ENCODE results near the gene TRPV5. TPM values are rescaled to one million over a fixed set of nuclear protein-coding genes. Genes with fewer than 3 reads are reported as not detected.

The TRPV5 gene
- total RNA-seq, 6 experiments from 2014 or later: not detected

DNA sequence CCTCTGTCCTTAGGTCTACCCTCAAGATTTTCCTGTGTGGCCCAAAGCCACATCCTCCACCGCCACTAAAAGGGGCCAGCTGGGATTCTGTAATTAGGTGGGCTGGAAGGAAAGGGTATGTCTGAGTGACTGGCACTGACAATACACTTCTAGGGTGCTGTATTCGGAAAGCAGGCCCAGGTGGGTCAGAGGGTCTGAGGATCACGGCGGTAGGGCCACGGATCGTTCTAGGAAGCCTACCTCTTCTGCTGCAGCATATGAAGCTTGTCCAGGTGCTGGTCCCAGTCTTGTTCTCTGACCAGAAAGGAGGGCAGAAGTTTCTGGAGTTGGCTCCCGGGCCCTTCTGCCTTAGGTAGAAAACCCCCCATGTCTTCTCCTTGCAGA is 462 bp downstream of the TRPV5 start:
- Mint-ChIP-seq H3K36me3 (ENCODE audit: low read depth) (no peaks in the 10 kb centered on the region), H3K4me3 (no peak overlapping the region), H3K4me1 (ENCODE audit: low read depth) (no peaks in the 10 kb centered on the region), H3K27ac (no peak overlapping the region), H3K27me3 (ENCODE audit: insufficient read depth) (peaks cover 18% of the 10 kb centered on the region), H3K9me3 (peaks cover 4% of the 10 kb centered on the region; the same call in 1 of the 2 replicates)
- TF ChIP-seq, protein P1, sequence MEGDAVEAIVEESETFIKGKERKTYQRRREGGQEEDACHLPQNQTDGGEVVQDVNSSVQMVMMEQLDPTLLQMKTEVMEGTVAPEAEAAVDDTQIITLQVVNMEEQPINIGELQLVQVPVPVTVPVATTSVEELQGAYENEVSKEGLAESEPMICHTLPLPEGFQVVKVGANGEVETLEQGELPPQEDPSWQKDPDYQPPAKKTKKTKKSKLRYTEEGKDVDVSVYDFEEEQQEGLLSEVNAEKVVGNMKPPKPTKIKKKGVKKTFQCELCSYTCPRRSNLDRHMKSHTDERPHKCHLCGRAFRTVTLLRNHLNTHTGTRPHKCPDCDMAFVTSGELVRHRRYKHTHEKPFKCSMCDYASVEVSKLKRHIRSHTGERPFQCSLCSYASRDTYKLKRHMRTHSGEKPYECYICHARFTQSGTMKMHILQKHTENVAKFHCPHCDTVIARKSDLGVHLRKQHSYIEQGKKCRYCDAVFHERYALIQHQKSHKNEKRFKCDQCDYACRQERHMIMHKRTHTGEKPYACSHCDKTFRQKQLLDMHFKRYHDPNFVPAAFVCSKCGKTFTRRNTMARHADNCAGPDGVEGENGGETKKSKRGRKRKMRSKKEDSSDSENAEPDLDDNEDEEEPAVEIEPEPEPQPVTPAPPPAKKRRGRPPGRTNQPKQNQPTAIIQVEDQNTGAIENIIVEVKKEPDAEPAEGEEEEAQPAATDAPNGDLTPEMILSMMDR (IDR thresholded peaks at IDR 0.05): no peak
- DNase-seq: no peak

DNA sequence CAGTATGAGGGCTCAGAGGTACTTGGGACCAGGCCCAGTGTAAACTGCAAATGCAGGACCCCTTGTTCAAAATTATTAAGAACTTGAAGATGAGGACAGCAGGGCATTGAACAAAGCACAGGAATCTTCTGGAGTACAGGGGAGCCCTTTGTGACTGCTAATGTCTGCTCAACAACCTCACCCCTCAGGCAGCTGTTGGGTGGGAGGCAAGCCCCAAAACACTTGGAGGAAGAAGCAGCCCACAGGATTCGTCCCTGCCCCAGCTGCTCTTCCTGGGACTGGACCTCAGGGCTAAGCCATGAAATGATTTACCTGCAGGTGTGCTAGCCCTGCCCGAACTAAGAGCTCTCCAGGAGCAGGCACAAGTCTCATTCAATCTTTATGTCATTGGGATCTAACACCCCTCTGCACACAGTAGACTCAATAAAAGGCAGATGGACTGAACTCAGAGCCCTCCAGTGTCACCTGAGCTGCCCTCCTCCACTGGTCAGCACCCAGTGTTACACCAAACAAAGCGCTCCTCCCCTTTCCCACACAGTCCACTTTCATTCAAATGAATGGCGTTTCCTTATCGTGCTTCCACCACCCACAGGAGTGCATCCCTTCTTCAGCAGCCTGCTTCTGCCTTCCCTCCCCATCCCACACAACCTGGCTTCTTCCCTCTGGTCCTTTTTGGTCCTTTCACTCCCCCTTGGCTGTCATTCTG is 1.0 kb downstream of the TRPV5 start:
- TF ChIP-seq, protein P1 (IDR thresholded peaks at IDR 0.05): no peak
- peaks cover 19% of the 10 kb centered on the region for H3K27me3 Mint-ChIP-seq (ENCODE audit: insufficient read depth)
- H3K9me3 Mint-ChIP-seq: peaks cover 4% of the 10 kb centered on the region; the same call in 1 of the 2 replicates
- H3K27ac Mint-ChIP-seq: no peak overlapping the region
- H3K36me3 Mint-ChIP-seq (ENCODE audit: low read depth): no peaks in the 10 kb centered on the region
- no peak for DNase-seq
- no peaks in the 10 kb centered on the region for H3K4me1 Mint-ChIP-seq (ENCODE audit: low read depth)
- no peak overlapping the region for H3K4me3 Mint-ChIP-seq

- Mint-ChIP-seq H3K4me1 (ENCODE audit: low read depth) (no peaks in the 10 kb centered on the region), H3K27me3 (ENCODE audit: insufficient read depth) (peaks cover 18% of the 10 kb centered on the region; the same call in 1 of the 2 replicates), H3K9me3 (peaks cover 4% of the 10 kb centered on the region; the same call in 1 of the 2 replicates), H3K4me3 (no peak overlapping the region), H3K36me3 (ENCODE audit: low read depth) (no peaks in the 10 kb centered on the region), H3K27ac (no peak overlapping the region)
- no peak for DNase-seq
- TF ChIP-seq, protein P1 (IDR thresholded peaks at IDR 0.05): no peak
Observed at GRCh38 chr7:142930126-142930730, 3.3 kb downstream of the TRPV5 start.

GRCh38 chr7:142927949-142928348 is 5.6 kb downstream of the TRPV5 start:
- Mint-ChIP-seq H3K9me3 (peaks cover 3% of the 10 kb centered on the region; the same call in 1 of the 2 replicates), H3K4me3 (no peak overlapping the region), H3K27ac (no peak overlapping the region), H3K27me3 (ENCODE audit: insufficient read depth) (peaks cover 12% of the 10 kb centered on the region; the same call in 1 of the 2 replicates), H3K4me1 (ENCODE audit: low read depth) (no peaks in the 10 kb centered on the region), H3K36me3 (ENCODE audit: low read depth) (no peaks in the 10 kb centered on the region)
- DNase-seq: no peak
- TF ChIP-seq, protein P1 (IDR thresholded peaks at IDR 0.05): no peak

- Mint-ChIP-seq H3K36me3 (ENCODE audit: low read depth) (no peaks in the 10 kb centered on the region), H3K9me3 (no peaks in the 10 kb centered on the region), H3K27me3 (ENCODE audit: insufficient read depth) (peaks cover 12% of the 10 kb centered on the region; the same call in 1 of the 2 replicates), H3K4me3 (no peak overlapping the region), H3K4me1 (ENCODE audit: low read depth) (no peaks in the 10 kb centered on the region), H3K27ac (no peak overlapping the region)
- TF ChIP-seq, protein P1 (IDR thresholded peaks at IDR 0.05): no peak
- no peak for DNase-seq
Observed at GRCh38 chr7:142927085-142927745, 6.3 kb downstream of the TRPV5 start.
